HL-60 (cell line): ENCODE measurements around the gene ATP2A2.

Source experiments
- DNase-seq, 2 experiments: peaks; one replicate each; pipeline ENCODE4 v3.0.0-alpha.2; 2010 to 2020; ENCODE audit warnings: low read depth in 1 of 2, low spot score in 1 of 2
- H3K27ac ChIP-seq: fragments of 250-450 bp; sonication (Bioruptor Pico); replicated peaks from 2 replicates; pipeline ENCODE4 v1.5.1; 2020; ENCODE audit warnings: mild to moderate bottlenecking, moderate library complexity
- H3K27me3 ChIP-seq: fragments of 250-450 bp; sonication (Bioruptor Pico); 2 replicates; pipeline ENCODE4 v1.5.1; 2021; ENCODE audit warnings: mild to moderate bottlenecking, moderate library complexity; ENCODE audit not compliant: insufficient read depth, poor library complexity, severe bottlenecking
- H3K4me3 ChIP-seq: replicated peaks from 2 replicates; pipeline ENCODE4 v1.5.1; 2011; ENCODE audit warnings: mild to moderate bottlenecking, control low read depth, low read length; ENCODE audit not compliant: insufficient read depth
- CTCF ChIP-seq: IDR thresholded peaks from one replicate; pipeline ENCODE4 v1.5.1; 2011; ENCODE audit warnings: low read length, control low read depth, inconsistent platforms; ENCODE audit not compliant: insufficient read depth
- GABPA ChIP-seq: IDR thresholded peaks from 2 replicates; pipeline ENCODE4 v1.6.1; 2012; ENCODE audit warnings: low read depth
- POLR2AphosphoS5 ChIP-seq: IDR thresholded peaks from 2 replicates; pipeline ENCODE4 v1.6.1; 2012; ENCODE audit warnings: low read depth
- REST ChIP-seq: IDR thresholded peaks from 2 replicates; pipeline ENCODE4 v1.6.1; 2012; ENCODE audit warnings: low read depth; ENCODE audit not compliant: insufficient replicate concordance
- SPI1 ChIP-seq: IDR thresholded peaks from 2 replicates; pipeline ENCODE4 v1.6.1; 2012; ENCODE audit warnings: low read depth, mild to moderate bottlenecking, borderline replicate concordance

Gene ATP2A2

GRCh38 chr12:110352401-110352800, 71.4 kb downstream of the ATP2A2 start:
- TF ChIP-seq REST (no peak), POLR2AphosphoS5 (no peak), GABPA (no peak), SPI1 (no peak), CTCF (no peak)
- Histone ChIP-seq H3K27ac (no peak overlapping the region), H3K4me3 (no peak overlapping the region), H3K27me3 (no peaks in the 10 kb centered on the region)
- DNase-seq, result no peak

GRCh38 chr12:110353211-110353965, 72.3 kb downstream of the ATP2A2 start:
- no peak for TF ChIP-seq REST
- TF ChIP-seq SPI1, result no peak
- TF ChIP-seq POLR2AphosphoS5, result no peak
- no peak for TF ChIP-seq GABPA
- no peak for TF ChIP-seq CTCF
- no peak for DNase-seq
- no peak overlapping the region; the same call in 1 of the 2 replicates for H3K27ac ChIP-seq
- no peaks in the 10 kb centered on the region for H3K27me3 ChIP-seq
- no peak overlapping the region for H3K4me3 ChIP-seq

- peak in 1 of 2 experiments; percentile 24 for DNase-seq
- H3K27me3 ChIP-seq, result no peaks in the 10 kb centered on the region
- no peak overlapping the region for H3K27ac ChIP-seq
- no peak overlapping the region for H3K4me3 ChIP-seq
- peak; percentile 28; the same call in 1 of the 2 replicates for TF ChIP-seq SPI1
- TF ChIP-seq CTCF, result no peak
- peak; percentile 62; the same call in 1 of the 2 replicates for TF ChIP-seq POLR2AphosphoS5
Measured at GRCh38 chr12:110354172-110354780, 73.2 kb downstream of the ATP2A2 start.
